Measurements from ENCODE around the gene ZNF230. TPM values are rescaled to one million over a fixed set of nuclear protein-coding genes. Genes with fewer than 3 reads are reported as not detected.
A peak's percentile ranks its signal among the peaks of the same experiment; 100 is the strongest.

The ZNF230 gene
- polyA plus RNA-seq (2011; rRNA removed) (2.1 and 3.3 TPM in 2 replicates), polyA minus RNA-seq (2011; rRNA and poly(A)+ RNA removed) (1.8 and 3.2 TPM in 2 replicates)

GRCh38 chr19:44002566-44003460 lies at the start of gene ZNF230:
Gene ZNF230 (plus strand): TSS chr19:44002957. CDS start chr19:44007079, 4,122 bp downstream.
- TF ChIP-seq CTCF (IDR thresholded peaks at IDR 0.05; ENCODE audit: insufficient read depth, low read depth, low read length): no peak
- POLR2A ChIA-PET: interaction anchor here (0.7 kb wide), 1 partner anchor 1760 kb away, joined by 6 read pairs; no protein-coding TSS in a partner anchor

GRCh38 chr19:43956827-43957226 lies 45.9 kb upstream of the ZNF230 start:
- no peak for TF ChIP-seq CTCF (IDR thresholded peaks at IDR 0.05; ENCODE audit: insufficient read depth, low read depth, low read length)
- no peak overlapping the region for H3K4me3 ChIP-seq (ENCODE audit: low read depth, low read length)
- no peak for DNase-seq (ENCODE audit: low read depth)
- ChIA-PET POLR2A (no interaction called here), CTCF (no interaction called here)
- H3K27me3 ChIP-seq (ENCODE audit: control insufficient read depth, insufficient read depth, low read length): no peaks in the 10 kb centered on the region
- peaks cover 1% of the 10 kb centered on the region; the same call in 1 of the 2 replicates for H3K36me3 ChIP-seq (ENCODE audit: control insufficient read depth, insufficient read depth, low read length)

More at GRCh38 chr19:44002566-44003460, at the start of gene ZNF230:
- peak; percentile 75 for DNase-seq (ENCODE audit: low read depth)
- Histone ChIP-seq H3K36me3 (ENCODE audit: control insufficient read depth, insufficient read depth, low read length) (peaks cover 4% of the 10 kb centered on the region), H3K27me3 (ENCODE audit: control insufficient read depth, insufficient read depth, low read length) (no peaks in the 10 kb centered on the region), H3K4me3 (ENCODE audit: low read depth, low read length) (peak within 1 kb of the TSS; percentile 72)
- CTCF ChIA-PET: interaction anchor here (1.4 kb wide), 1 partner anchor 10 kb away, joined by 4 read pairs; no protein-coding TSS in a partner anchor

- DNase-seq (ENCODE audit: low read depth): peak; percentile 56
These were observed 44.9 kb upstream of the ZNF230 start for GRCh38 chr19:43957891-43958290.

GRCh38 chr19:43960411-43960810 lies 42.3 kb upstream of the ZNF230 start:
- no peak for TF ChIP-seq CTCF (IDR thresholded peaks at IDR 0.05; ENCODE audit: insufficient read depth, low read depth, low read length)
- DNase-seq (ENCODE audit: low read depth): no peak
- no peaks in the 10 kb centered on the region for H3K27me3 ChIP-seq (ENCODE audit: control insufficient read depth, insufficient read depth, low read length)
- peaks cover 6% of the 10 kb centered on the region for H3K36me3 ChIP-seq (ENCODE audit: control insufficient read depth, insufficient read depth, low read length)
- no peak overlapping the region for H3K4me3 ChIP-seq (ENCODE audit: low read depth, low read length)
- ChIA-PET POLR2A (no interaction called here), CTCF (no interaction called here)

More at GRCh38 chr19:43957891-43958290, 44.9 kb upstream of the ZNF230 start:
- Histone ChIP-seq H3K27me3 (ENCODE audit: control insufficient read depth, insufficient read depth, low read length) (no peaks in the 10 kb centered on the region), H3K4me3 (ENCODE audit: low read depth, low read length) (no peak overlapping the region), H3K36me3 (ENCODE audit: control insufficient read depth, insufficient read depth, low read length) (peaks cover 1% of the 10 kb centered on the region; the same call in 1 of the 2 replicates)
- POLR2A ChIA-PET: no interaction called here
- CTCF ChIA-PET: no interaction called here
- no peak for TF ChIP-seq CTCF (IDR thresholded peaks at IDR 0.05; ENCODE audit: insufficient read depth, low read depth, low read length)

GRCh38 chr19:43966079-43966694 lies 36.6 kb upstream of the ZNF230 start:
- ChIA-PET POLR2A (no interaction called here), CTCF (interaction anchor here (1.1 kb wide), 1 partner anchor 474 kb away, joined by 4 read pairs; no protein-coding TSS in a partner anchor)
- peaks cover 23% of the 10 kb centered on the region for H3K36me3 ChIP-seq (ENCODE audit: control insufficient read depth, insufficient read depth, low read length)
- no peak for DNase-seq (ENCODE audit: low read depth)
- H3K27me3 ChIP-seq (ENCODE audit: control insufficient read depth, insufficient read depth, low read length): no peaks in the 10 kb centered on the region
- TF ChIP-seq CTCF (IDR thresholded peaks at IDR 0.05; ENCODE audit: insufficient read depth, low read depth, low read length): no peak
- H3K4me3 ChIP-seq (ENCODE audit: low read depth, low read length): no peak overlapping the region

Data from BJ (cell line).